HCT116 (cell line): Measurements from ENCODE around the gene ATP1A1. TPM values are rescaled to one million over a fixed set of nuclear protein-coding genes. Genes with fewer than 3 reads are reported as not detected.

ENCODE experiments used
- ATAC-seq: fragments of 200-7000 bp; cut with Tn5 transposase; 2 replicates; pipeline ENCODE4 v1.9.1; 2020; ENCODE audit warnings: mild to moderate bottlenecking, moderate library complexity
- BruUV-seq: library from RNA; stranded (reverse); fragments of 400-500 nt; replicated peaks from 2 replicates; lab custom pipeline; 2021; lab: Mats Ljungman, UMichigan
- CTCF ChIA-PET: fragments of 300-600 bp; sonication (Branson Sonifier 250); formaldehyde crosslinking; loops from one replicate; lab custom pipeline; 2021; ENCODE audit warnings: antibody characterized with exemption; lab: Charles Lee
- POLR2A ChIA-PET: fragments of 300-600, 350-600 bp; sonication (Branson Sonifier 250); formaldehyde crosslinking; loops from one replicate; lab custom pipeline; 2021; ENCODE audit warnings: antibody characterized with exemption; lab: Charles Lee
- RAD21 ChIA-PET, 2 experiments: fragments of 300-600 bp; sonication (Branson Sonifier 250); formaldehyde crosslinking; loops; one replicate each; lab custom pipeline; 2023; ENCODE audit warnings: low total read pairs in 2 of 2; ENCODE audit not compliant: uncharacterized antibody in 2 of 2, unreplicated experiment in 2 of 2, low non-redundant PET in 1 of 2; lab: Charles Lee
- DNase-seq: peaks from one replicate; pipeline ENCODE4 v3.0.0-alpha.2; 2010; ENCODE audit warnings: low read depth, low spot score
- H2AFZ ChIP-seq: fragments of 200-600 bp; shearing (Covaris generic), sonication (generic); 2 replicates; pipeline ENCODE4 v1.6.1; 2017; ENCODE audit warnings: low read depth, mixed run types, mixed read lengths, antibody characterized with exemption, low read length; ENCODE audit not compliant: poor library complexity, severe bottlenecking
- H3K27ac ChIP-seq: 2 replicates; pipeline ENCODE4 v1.5.1; 2012; ENCODE audit warnings: low read depth, low read length
- H3K27me3 ChIP-seq: fragments of 200-600 bp; sonication (generic); 2 replicates; pipeline ENCODE4 v1.6.1; 2016; ENCODE audit warnings: mixed run types, low read length, mixed read lengths; ENCODE audit not compliant: insufficient read depth
- H3K36me3 ChIP-seq, 2 experiments: fragments of 200-500 bp in 1 of 2; fragments of 200-600 bp in 1 of 2; sonication (Bioruptor generic) in 1 of 2; sonication (generic) in 1 of 2; 2 replicates each; pipeline versions ENCODE4 v1.5.1 to v1.6.1; 2014 to 2016; ENCODE audit warnings: low read length in 2 of 2, inconsistent platforms in 1 of 2, mixed read lengths in 1 of 2, mixed run types in 1 of 2; ENCODE audit not compliant: insufficient read depth in 2 of 2, control insufficient read depth in 1 of 2
- H3K4me1 ChIP-seq, 2 experiments: fragments of 200-600 bp in 1 of 2; sonication (generic) in 1 of 2; 2 replicates each; pipeline versions ENCODE4 v1.5.1 to v1.6.1; 2012 to 2017; ENCODE audit warnings: low read length in 2 of 2, inconsistent platforms in 1 of 2, mild to moderate bottlenecking in 1 of 2, mixed read lengths in 1 of 2, mixed run types in 1 of 2, moderate library complexity in 1 of 2; ENCODE audit not compliant: insufficient read depth in 2 of 2, control insufficient read depth in 1 of 2
- H3K4me2 ChIP-seq: fragments of 200-600 bp; sonication (generic); 2 replicates; pipeline ENCODE4 v1.6.1; 2017; ENCODE audit warnings: mixed run types, low read length, mixed read lengths
- H3K4me3 ChIP-seq, 2 experiments: fragments of 200-600 bp in 1 of 2; sonication (generic) in 1 of 2; replicated peaks in 1 of 2; 2 replicates each; pipeline ENCODE4 v1.5.1; 2011 to 2016; ENCODE audit warnings: low read length in 2 of 2, control low read depth in 1 of 2, low read depth in 1 of 2, mild to moderate bottlenecking in 1 of 2, mixed read lengths in 1 of 2, mixed run types in 1 of 2
- H3K79me2 ChIP-seq: fragments of 200-600 bp; sonication (generic); 2 replicates; pipeline ENCODE4 v1.6.1; 2017; ENCODE audit warnings: mild to moderate bottlenecking, mixed run types, low read length, moderate library complexity, mixed read lengths; ENCODE audit not compliant: insufficient read depth
- H3K9ac ChIP-seq: fragments of 200-600 bp; sonication (generic); 2 replicates; pipeline ENCODE4 v1.6.1; 2016; ENCODE audit warnings: low read length, mixed read lengths
- H3K9me2 ChIP-seq: fragments of 200-600 bp; sonication (generic), shearing (Covaris generic); 2 replicates; pipeline ENCODE4 v1.6.1; 2017; ENCODE audit warnings: mixed run types, mild to moderate bottlenecking, moderate library complexity; ENCODE audit not compliant: insufficient read depth
- H3K9me3 ChIP-seq, 2 experiments: fragments of 200-500 bp in 1 of 2; fragments of 200-600 bp in 1 of 2; sonication (Bioruptor generic) in 1 of 2; sonication (generic) in 1 of 2; 2 replicates each; pipeline ENCODE4 v1.6.1; 2014 to 2017; ENCODE audit warnings: low read length in 2 of 2, mixed read lengths in 2 of 2, inconsistent platforms in 1 of 2, low read depth in 1 of 2, mild to moderate bottlenecking in 1 of 2, mixed run types in 1 of 2, moderate library complexity in 1 of 2; ENCODE audit not compliant: control insufficient read depth in 1 of 2, insufficient read depth in 1 of 2
- H4K20me1 ChIP-seq: fragments of 200-600 bp; sonication (generic), shearing (Covaris generic); 2 replicates; pipeline ENCODE4 v1.6.1; 2017; ENCODE audit warnings: mixed run types, mild to moderate bottlenecking, moderate library complexity; ENCODE audit not compliant: insufficient read depth
- CBX3 ChIP-seq: IDR thresholded peaks from 2 replicates; pipeline ENCODE4 v1.6.1; 2012; ENCODE audit warnings: low read depth
- CEBPB ChIP-seq: IDR thresholded peaks from 2 replicates; pipeline ENCODE4 v1.6.1; 2012; ENCODE audit warnings: low read depth
- ELF1 ChIP-seq: IDR thresholded peaks from 2 replicates; pipeline ENCODE4 v1.6.1; 2012; ENCODE audit warnings: low read depth, borderline replicate concordance
- EZH2 ChIP-seq: fragments of 200-600 bp; sonication (generic); IDR thresholded peaks from 2 replicates; pipeline ENCODE4 v1.6.1; 2017; ENCODE audit warnings: antibody characterized with exemption, mixed run types
- JUND ChIP-seq: IDR thresholded peaks from 2 replicates; pipeline ENCODE4 v1.6.1; 2012
- RAD21 ChIP-seq: IDR thresholded peaks from 2 replicates; pipeline ENCODE4 v1.6.1; 2012; ENCODE audit warnings: low read depth, mild to moderate bottlenecking
- SIN3A ChIP-seq: IDR thresholded peaks from 2 replicates; pipeline ENCODE4 v1.6.1; 2012; ENCODE audit warnings: low read depth
- SP1 ChIP-seq: IDR thresholded peaks from 2 replicates; pipeline ENCODE4 v1.6.1; 2012; ENCODE audit warnings: low read depth
- SRF ChIP-seq: IDR thresholded peaks from 2 replicates; pipeline ENCODE4 v1.6.1; 2012; ENCODE audit warnings: low read depth
- TCF7L2 ChIP-seq: IDR thresholded peaks from 2 replicates; pipeline ENCODE4 v1.7.0; 2011; ENCODE audit warnings: borderline replicate concordance, inconsistent platforms; ENCODE audit not compliant: insufficient read depth, insufficient read length; ENCODE audit errors: extremely low read depth
- YY1 ChIP-seq: IDR thresholded peaks from 2 replicates; pipeline ENCODE4 v1.6.1; 2011; ENCODE audit warnings: low read length, low read depth, moderate library complexity, mild to moderate bottlenecking; ENCODE audit not compliant: insufficient replicate concordance; ENCODE audit errors: extremely low read depth
- ZFX ChIP-seq: fragments of 450-650 bp; IDR thresholded peaks from 2 replicates; pipeline ENCODE4 v1.6.1; 2017
- intact Hi-C: fragments of 100-400 bp; cut with micrococcal nuclease; formaldehyde crosslinking; loops from 2 replicates; pipeline ENCODE4 v1.10.0; 2022
- total RNA-seq: library from RNA; stranded (reverse); gene quantifications from one replicate; pipeline ENCODE4 v1.2.1, GENCODE V29; 2021; ENCODE audit not compliant: unreplicated experiment
- TF ChIP-seq, protein P1 (sequence below): IDR thresholded peaks from 2 replicates; pipeline ENCODE4 v1.6.1; 2012; ENCODE audit warnings: low read depth
- TF ChIP-seq, protein P2 (sequence below): IDR thresholded peaks from 2 replicates; pipeline ENCODE4 v1.6.1; 2012
- TF ChIP-seq, protein P3 (sequence below): IDR thresholded peaks from 2 replicates; pipeline ENCODE4 v1.6.1; 2012
- TF ChIP-seq, protein P4 (sequence below): IDR thresholded peaks from 2 replicates; pipeline ENCODE4 v1.6.1; 2011; ENCODE audit warnings: mild to moderate bottlenecking, low read length, moderate library complexity; ENCODE audit not compliant: insufficient replicate concordance; ENCODE audit errors: extremely low read depth

The ATP1A1 gene
- total RNA-seq, 1 experiment from 2014 or later, result 290 TPM

DNA sequence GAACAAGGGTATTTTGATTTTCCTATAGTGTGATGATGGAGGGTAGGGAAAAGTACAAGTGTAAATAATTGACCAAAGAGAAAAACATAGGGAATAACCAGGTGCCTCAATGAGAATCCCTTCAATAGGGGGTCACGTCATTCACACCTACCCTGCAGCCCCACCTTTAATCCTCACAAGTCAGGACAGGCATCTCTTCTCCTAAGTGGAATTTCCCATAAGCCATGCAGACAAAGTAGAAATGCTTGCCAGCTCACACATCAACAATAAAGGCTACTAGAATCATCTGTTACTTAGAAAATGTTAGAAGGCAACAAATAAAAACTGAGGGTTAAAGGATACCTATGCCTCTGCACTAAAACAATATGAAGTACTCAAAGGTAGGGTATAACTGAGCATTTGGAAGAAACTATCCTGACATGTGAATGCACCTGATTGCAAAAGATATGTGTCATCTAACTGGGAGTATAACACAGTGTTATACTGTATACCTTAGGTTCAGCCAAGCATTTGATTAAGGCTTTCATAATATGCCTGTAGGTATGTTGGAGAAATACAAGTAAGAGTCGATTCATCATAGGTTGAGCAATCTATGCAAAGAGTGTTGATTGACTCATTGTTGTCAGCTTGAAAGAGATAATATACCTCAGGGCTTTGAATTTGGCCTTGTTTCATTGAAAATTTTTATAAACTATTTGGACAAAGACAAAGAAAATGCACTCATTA, 32.4 kb upstream of the ATP1A1 start:
- H3K4me3 ChIP-seq, result no peak overlapping the region
- intact Hi-C loops, result no loop called here
- ATAC-seq (no peak), DNase-seq (no peak)
- H3K27me3 ChIP-seq, result no peaks in the 10 kb centered on the region
- no peaks in the 10 kb centered on the region for H3K9me2 ChIP-seq
- RAD21 ChIA-PET, result no interaction called here
- no peak overlapping the region for H3K4me2 ChIP-seq
- H3K4me1 ChIP-seq, result no peaks in the 10 kb centered on the region
- H3K27ac ChIP-seq, result no peak overlapping the region
- no peaks in the 10 kb centered on the region for H3K79me2 ChIP-seq
- H4K20me1 ChIP-seq, result no peaks in the 10 kb centered on the region
- H2AFZ ChIP-seq, result no peak overlapping the region
- H3K36me3 ChIP-seq, result no peaks in the 10 kb centered on the region
- POLR2A ChIA-PET, result no interaction called here
- no TSS peak for BruUV-seq
- no peak for TF ChIP-seq CEBPB
- CTCF ChIA-PET, result no interaction called here
- H3K9me3 ChIP-seq, result no peaks in the 10 kb centered on the region
- no peak overlapping the region for H3K9ac ChIP-seq

DNA sequence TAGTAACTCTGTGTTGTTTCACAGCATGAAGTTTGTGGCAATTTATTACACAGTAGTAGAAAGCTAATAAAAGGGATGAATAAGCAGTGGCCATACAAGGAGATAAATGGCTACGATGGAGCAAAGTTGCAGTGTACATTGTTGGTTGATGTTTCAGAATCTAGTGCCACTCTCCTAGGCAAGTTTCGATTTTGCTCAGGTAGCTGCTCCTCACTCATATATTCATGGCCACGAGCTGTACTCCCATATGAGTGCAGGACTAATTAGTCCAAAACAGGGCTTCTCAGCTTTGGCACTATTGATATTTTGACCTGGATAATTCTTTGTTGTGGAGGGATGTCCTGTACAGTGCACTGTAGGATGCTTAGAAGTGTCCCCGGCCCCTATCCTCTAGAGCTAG, 30.0 kb upstream of the ATP1A1 start:
- Histone ChIP-seq H3K4me1 (no peaks in the 10 kb centered on the region), H3K4me3 (no peak overlapping the region), H3K4me2 (no peak overlapping the region), H3K27me3 (no peaks in the 10 kb centered on the region), H3K9me3 (no peaks in the 10 kb centered on the region), H3K36me3 (no peaks in the 10 kb centered on the region), H3K27ac (no peak overlapping the region), H4K20me1 (no peaks in the 10 kb centered on the region), H2AFZ (no peak overlapping the region), H3K9ac (no peak overlapping the region), H3K79me2 (no peaks in the 10 kb centered on the region), H3K9me2 (no peaks in the 10 kb centered on the region)
- BruUV-seq, result no TSS peak
- ChIA-PET POLR2A (no interaction called here), CTCF (no interaction called here), RAD21 (no interaction called here)
- intact Hi-C loops, result no loop called here
- ATAC-seq (no peak), DNase-seq (no peak)
- TF ChIP-seq SP1 (no peak), JUND (no peak), CEBPB (no peak), ELF1 (no peak), ZFX (no peak), CBX3 (no peak), YY1 (no peak), RAD21 (no peak), EZH2 (no peak), TCF7L2 (no peak), SIN3A (no peak), SRF (no peak)
- TF ChIP-seq, protein P1, sequence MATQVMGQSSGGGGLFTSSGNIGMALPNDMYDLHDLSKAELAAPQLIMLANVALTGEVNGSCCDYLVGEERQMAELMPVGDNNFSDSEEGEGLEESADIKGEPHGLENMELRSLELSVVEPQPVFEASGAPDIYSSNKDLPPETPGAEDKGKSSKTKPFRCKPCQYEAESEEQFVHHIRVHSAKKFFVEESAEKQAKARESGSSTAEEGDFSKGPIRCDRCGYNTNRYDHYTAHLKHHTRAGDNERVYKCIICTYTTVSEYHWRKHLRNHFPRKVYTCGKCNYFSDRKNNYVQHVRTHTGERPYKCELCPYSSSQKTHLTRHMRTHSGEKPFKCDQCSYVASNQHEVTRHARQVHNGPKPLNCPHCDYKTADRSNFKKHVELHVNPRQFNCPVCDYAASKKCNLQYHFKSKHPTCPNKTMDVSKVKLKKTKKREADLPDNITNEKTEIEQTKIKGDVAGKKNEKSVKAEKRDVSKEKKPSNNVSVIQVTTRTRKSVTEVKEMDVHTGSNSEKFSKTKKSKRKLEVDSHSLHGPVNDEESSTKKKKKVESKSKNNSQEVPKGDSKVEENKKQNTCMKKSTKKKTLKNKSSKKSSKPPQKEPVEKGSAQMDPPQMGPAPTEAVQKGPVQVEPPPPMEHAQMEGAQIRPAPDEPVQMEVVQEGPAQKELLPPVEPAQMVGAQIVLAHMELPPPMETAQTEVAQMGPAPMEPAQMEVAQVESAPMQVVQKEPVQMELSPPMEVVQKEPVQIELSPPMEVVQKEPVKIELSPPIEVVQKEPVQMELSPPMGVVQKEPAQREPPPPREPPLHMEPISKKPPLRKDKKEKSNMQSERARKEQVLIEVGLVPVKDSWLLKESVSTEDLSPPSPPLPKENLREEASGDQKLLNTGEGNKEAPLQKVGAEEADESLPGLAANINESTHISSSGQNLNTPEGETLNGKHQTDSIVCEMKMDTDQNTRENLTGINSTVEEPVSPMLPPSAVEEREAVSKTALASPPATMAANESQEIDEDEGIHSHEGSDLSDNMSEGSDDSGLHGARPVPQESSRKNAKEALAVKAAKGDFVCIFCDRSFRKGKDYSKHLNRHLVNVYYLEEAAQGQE, result no peak
- TF ChIP-seq, protein P2, sequence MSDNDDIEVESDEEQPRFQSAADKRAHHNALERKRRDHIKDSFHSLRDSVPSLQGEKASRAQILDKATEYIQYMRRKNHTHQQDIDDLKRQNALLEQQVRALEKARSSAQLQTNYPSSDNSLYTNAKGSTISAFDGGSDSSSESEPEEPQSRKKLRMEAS, result no peak
- TF ChIP-seq, protein P3, sequence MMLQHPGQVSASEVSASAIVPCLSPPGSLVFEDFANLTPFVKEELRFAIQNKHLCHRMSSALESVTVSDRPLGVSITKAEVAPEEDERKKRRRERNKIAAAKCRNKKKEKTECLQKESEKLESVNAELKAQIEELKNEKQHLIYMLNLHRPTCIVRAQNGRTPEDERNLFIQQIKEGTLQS, result no peak
- TF ChIP-seq, protein P4, sequence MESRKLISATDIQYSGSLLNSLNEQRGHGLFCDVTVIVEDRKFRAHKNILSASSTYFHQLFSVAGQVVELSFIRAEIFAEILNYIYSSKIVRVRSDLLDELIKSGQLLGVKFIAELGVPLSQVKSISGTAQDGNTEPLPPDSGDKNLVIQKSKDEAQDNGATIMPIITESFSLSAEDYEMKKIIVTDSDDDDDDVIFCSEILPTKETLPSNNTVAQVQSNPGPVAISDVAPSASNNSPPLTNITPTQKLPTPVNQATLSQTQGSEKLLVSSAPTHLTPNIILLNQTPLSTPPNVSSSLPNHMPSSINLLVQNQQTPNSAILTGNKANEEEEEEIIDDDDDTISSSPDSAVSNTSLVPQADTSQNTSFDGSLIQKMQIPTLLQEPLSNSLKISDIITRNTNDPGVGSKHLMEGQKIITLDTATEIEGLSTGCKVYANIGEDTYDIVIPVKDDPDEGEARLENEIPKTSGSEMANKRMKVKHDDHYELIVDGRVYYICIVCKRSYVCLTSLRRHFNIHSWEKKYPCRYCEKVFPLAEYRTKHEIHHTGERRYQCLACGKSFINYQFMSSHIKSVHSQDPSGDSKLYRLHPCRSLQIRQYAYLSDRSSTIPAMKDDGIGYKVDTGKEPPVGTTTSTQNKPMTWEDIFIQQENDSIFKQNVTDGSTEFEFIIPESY, result no peak
